ENCODE measurements around the gene SNX13.
"Not testable (repeated sequence)": the region's sequence is repeated elsewhere in the genome, so short reads cannot be mapped to it uniquely, and the experiment has no call there.

Gene SNX13

DNA sequence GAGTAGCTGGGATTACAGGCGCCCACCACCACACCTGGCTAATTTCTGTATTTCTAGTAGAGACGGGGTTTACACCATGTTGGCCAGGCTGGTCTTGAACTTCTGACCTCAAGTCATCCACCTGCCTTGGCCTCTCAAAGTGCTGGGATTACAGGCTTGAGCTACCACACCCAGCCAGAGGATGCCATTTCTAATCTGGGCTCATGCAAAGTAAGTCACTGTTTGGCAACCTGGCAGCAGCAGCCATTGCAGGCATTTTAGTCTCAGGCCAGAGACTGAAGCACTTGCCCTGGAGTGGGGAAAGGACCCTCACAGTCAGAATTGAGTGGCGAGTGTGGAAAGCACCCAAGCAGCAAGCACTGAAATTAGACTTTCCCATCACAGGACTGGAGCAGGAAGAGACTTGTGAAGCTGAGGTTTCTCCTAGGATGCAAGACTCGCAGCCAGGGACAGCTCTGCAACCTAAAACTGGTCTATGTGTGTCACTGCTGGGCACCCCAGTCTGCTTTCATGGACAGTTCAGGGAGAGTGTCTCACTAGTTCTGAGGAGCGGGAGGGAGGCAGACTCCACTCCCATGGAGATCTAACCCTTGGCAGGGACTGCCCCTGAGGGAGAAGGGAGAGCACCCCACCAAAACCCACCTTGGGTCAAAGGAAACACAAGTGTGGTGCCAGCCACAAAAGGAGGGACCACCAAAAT, 27.6 kb downstream of the SNX13 start:
- DNase-seq (ENCODE audit: low read depth): no peak

GRCh38 chr7:17912050-17912449, 28.2 kb downstream of the SNX13 start:
- DNase-seq (ENCODE audit: low read depth): no peak

GRCh38 chr7:17910377-17910776, 29.9 kb downstream of the SNX13 start:
- no peak for DNase-seq (ENCODE audit: low read depth)

- DNase-seq (ENCODE audit: low read depth): not testable (repeated sequence)
Measured at GRCh38 chr7:17909310-17909709, 31.0 kb downstream of the SNX13 start.

DNA sequence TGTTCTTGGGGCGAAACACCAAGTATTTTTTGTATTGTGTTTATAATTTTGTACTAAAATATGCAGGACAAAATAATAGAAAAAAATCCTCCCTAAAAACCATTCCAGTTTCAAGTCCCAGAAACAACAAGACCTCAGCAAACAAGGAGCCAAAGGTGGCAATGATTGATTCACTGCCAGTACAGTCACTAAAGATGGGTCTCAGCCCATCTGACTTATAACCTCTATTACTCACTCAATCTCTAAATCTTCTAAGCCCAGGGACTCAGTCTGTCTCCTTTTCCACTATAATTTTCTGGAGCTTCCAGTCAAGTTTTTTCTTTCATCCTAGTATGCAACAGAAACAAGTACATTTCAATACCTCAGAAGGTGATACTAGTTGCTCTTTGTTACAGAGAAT, 33.3 kb downstream of the SNX13 start:
- no peak for DNase-seq (ENCODE audit: low read depth)

DNA sequence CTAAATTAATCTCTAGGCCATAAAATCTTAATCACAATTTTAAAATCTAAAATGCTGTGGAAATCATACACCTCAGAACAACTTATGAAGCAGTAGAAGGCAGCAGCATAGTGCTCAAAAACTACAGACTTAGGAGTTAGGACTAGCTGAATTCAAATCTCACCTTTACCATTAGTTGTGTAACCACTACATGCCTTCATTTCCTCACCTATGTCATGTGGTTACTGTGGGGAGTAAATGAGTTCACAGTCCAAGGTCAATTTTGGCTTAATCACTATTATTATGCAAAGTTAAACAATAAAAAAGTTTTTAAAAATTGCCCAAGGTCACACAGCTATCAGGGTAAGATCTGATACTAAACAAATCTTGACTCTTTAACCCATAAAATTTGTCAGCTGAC, 37.0 kb downstream of the SNX13 start:
- no peak for DNase-seq (ENCODE audit: low read depth)

DNA sequence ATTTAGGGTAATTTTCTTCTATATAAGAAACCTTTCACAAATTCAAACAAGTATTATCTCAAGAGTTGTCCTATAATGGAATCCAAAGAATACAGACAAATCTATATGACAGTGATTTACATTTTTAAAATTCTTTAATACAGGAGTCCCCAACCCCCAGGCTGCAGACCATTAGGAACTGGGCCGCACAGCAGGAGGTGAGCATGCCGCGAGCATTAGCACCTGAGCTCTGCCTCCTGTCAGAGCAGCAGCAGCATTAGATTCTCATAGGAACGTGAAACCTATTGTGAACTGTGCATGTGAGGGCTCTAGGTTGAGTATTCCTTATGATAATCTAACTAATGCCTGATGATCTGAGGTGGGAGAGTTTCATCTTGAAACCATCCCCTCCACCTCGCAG, 37.7 kb downstream of the SNX13 start:
- DNase-seq (ENCODE audit: low read depth): no peak

GRCh38 chr7:17900464-17900863, 39.8 kb downstream of the SNX13 start:
- DNase-seq (ENCODE audit: low read depth): no peak

DNA sequence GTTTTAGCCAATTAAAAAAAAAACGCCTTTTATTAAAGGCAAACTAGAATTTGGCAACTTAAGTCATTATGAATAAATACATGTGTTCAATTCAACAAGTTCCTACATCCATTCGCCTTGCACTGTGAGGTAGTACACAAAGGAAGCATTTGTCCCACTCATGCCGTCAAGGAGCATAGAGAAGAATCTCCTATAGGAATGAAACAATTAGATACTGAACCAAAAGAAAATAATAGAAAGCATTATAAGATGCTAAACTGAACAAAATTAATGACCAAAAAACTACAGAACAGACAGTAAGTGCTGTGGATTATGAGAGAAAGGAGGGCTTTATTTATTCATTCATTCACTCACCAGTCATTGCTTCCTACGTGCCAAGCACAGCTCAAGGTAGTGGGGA, 42.2 kb downstream of the SNX13 start:
- no peak for DNase-seq (ENCODE audit: low read depth)

GRCh38 chr7:17887286-17887685, 53.0 kb downstream of the SNX13 start:
- DNase-seq (ENCODE audit: low read depth): no peak

GRCh38 chr7:17882685-17883084, 57.6 kb downstream of the SNX13 start:
- no peak for DNase-seq (ENCODE audit: low read depth)

DNA sequence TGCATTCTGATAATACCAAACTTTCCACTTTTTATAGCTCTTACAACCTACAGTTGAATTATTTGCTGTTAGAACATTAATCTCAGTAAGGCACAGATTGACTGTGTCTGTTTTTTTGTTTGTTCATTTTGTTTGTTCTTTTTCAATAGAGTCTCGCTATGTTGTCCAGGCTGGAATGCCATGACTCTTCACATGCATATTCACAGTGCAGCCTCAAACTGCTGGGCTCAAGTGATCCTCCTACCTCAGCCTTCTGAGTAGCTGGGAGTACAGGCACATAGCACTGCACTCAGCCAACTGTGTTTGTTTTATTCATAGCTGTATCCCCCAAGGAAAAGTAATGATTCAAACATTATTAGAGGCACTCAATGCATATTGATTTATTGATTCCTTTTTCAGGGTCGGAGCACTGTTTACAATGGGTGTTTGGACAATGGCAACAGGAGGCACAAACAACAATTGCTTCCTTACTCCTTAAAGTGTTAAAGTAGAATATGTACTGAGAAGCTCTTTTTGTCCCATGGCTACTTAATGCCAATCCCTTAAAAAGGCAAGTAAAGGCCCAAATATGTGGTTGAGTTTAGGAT, 61.1 kb downstream of the SNX13 start:
- no peak for DNase-seq (ENCODE audit: low read depth)

DNA sequence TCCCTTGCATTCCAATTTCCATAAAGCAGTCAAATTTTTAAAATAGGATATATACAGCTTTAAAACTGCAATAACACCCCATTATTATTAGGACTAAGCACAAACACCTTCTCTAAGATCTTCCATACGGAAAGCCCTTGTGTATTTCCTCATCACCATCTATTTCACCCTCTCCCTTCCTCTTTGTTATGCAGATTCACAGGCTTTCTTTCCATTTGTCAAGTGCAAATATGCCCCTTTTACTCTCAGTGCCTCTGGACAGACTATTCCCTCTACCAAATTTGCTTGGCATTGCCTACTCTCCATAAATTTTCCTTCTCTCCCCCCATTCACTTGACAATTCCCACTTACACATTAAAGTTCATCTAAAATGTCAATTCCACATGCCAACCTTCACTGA, 61.7 kb downstream of the SNX13 start:
- DNase-seq (ENCODE audit: low read depth): no peak

DNA sequence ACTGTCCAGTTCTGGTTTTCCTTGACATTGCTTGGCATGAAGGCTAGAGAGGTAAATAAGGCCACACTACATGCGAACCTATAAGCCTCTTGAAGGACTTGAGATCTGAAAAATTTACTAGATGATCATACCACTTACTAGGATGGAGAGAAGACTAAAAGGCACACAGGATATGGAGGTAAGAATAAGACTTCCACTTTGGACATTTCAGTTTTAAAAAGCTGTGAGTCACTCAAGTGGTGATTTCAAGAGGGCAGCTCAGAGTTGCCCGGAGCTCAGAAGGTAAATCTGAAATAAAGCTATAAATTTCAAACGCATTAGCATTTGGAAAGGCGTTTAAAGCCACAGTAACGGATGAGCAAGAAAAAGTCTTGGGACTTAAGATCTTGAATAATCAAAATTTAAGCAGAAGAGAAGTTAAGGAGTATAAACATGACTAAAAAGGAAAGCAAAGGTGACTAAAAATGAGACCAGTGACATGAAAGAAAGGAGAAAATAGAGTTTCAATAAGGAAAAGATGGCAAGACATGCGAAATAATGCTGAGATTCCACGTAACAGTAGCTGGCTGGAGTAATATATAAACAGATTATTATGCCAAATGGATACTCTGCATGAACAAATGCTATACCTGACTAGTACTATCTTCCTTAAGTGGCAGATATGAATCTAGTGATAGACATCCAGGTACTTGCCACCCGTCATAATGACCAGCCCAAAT, 68.3 kb downstream of the SNX13 start:
- DNase-seq (ENCODE audit: low read depth): no peak

GRCh38 chr7:17870406-17870805, 69.9 kb downstream of the SNX13 start:
- DNase-seq (ENCODE audit: low read depth): no peak

DNA sequence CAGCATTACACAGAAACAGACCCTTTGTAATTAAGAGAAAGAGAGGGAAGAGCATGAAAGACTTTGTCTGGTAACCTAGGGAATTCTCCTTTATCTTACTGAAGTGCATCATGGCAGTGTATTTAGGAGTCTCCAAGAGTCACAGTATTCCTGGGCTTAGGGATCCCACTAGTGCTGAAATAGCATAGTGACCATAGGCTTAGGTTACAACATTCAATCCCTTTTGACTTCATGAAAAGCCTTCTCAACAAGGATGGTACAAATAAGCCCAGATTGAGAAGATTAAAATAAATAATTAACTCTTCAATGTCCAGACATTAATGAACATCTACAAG, 76.5 kb downstream of the SNX13 start:
- no peak for DNase-seq (ENCODE audit: low read depth)

DNA sequence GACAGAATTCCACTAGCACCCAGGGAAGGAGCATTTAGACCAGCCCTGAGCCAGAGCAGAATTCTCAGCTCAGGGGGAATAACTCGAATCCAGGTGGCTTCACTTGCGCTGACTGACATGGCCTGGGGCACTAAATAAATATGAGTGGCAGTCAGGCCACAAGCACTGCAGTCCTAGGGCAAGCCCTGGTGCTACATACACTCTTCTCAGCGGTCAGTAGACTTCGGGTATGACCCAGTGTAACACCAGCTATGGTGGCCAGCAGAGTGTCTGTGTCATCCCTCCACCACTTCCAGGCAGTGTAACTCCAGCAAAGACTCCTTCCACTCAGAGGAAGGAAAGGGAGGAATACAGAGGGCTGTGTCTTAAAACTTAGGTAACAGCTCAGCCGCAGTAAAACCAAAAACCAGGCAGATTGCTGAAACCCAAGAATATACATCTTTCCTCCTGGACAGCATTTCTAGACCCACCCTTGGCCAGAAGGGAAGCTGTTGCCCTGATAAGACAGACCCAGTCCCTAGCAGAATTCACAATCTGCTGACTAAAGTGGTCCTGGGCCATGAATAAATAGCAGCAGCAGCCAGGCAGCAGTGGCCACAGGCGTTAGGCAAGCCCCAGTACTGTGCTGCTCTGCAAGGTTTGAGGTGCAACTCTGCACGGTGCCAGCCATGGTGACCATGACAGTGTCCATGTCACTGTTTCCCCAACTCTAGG, 77.0 kb downstream of the SNX13 start:
- DNase-seq (ENCODE audit: low read depth): no peak

- DNase-seq (ENCODE audit: low read depth): no peak
Measured at GRCh38 chr7:17856251-17856650, 84.0 kb downstream of the SNX13 start.

GRCh38 chr7:17855202-17855601, 85.1 kb downstream of the SNX13 start:
- no peak for DNase-seq (ENCODE audit: low read depth)

- DNase-seq (ENCODE audit: low read depth): no peak
Measured at GRCh38 chr7:17854261-17855047, 85.8 kb downstream of the SNX13 start.

- DNase-seq (ENCODE audit: low read depth): no peak
Measured at GRCh38 chr7:17852361-17852760, 87.9 kb downstream of the SNX13 start.

- no peak for DNase-seq (ENCODE audit: low read depth)
Measured at GRCh38 chr7:17849504-17849903, 90.8 kb downstream of the SNX13 start.
